ENCODE results near the gene LPP.

GRCh38 chr3:188568736-188569135 is 414.8 kb downstream of the LPP start:
- TF ChIP-seq GATA2 (IDR thresholded peaks at IDR 0.05; ENCODE audit: low read depth, low read length) (no peak), GATA3 (IDR thresholded peaks at IDR 0.05; ENCODE audit: low read depth, low read length) (no peak)

Measured in SH-SY5Y (cell line).